ENCODE measurements around the gene TRAPPC6A.

GRCh38 chr19:45164577-45165335 lies 13.3 kb downstream of the TRAPPC6A start:
- no peak for TF ChIP-seq SUZ12 (IDR thresholded peaks at IDR 0.05)
- TF ChIP-seq FOXM1 (IDR thresholded peaks at IDR 0.05; ENCODE audit: borderline replicate concordance), result no peak
- no peak for TF ChIP-seq TARDBP (IDR thresholded peaks at IDR 0.05)
